ENCODE data around the gene MAN2C1.
"Not testable (repeated sequence)": the region's sequence is repeated elsewhere in the genome, so short reads cannot be mapped to it uniquely, and the experiment has no call there.

The MAN2C1 gene

GRCh38 chr15:75314552-75315290 lies 53.7 kb downstream of the MAN2C1 start:
- in situ Hi-C loops (cut with MboI; ENCODE audit: low sequenced_read_pairs) = no loop called here

DNA sequence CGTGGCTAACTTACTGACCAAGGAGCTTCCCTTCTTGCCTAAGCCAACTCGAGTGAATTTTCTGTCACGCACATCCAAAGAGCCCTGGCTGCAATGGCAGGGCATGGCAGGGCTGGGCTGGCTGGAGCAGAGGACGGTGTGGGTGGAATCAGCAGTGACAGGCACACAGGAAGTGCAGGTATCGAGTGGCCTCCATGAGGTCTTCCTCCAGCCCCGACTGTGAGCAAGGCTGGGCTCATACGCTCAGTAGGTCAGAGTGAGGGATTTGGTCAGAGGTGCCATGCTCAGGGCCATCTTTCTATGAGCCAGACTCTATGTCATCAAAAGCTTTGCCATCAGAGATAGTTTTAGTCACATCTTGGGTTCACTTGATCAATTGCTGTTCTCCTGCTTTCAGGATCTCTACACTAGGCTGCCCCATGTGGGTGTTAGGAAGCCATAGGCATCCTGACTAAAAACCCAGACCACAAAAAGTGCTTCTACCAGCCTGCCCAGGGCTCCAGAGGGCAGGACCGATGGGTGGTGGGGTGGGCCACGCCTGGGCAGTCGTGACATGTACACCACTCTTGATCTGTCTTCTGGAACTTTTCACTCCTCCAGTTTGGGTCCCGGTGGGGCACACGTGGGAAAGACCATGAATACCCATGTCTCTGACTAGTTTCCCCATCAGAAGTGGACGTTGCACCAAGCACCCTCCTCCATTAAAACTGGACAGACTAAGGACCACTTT lies 55.1 kb downstream of the MAN2C1 start:
- in situ Hi-C loops (cut with MboI; ENCODE audit: low sequenced_read_pairs) = no loop called here

GRCh38 chr15:75312548-75312947 lies 55.9 kb downstream of the MAN2C1 start:
- in situ Hi-C loops (cut with MboI; ENCODE audit: low sequenced_read_pairs) = not testable (repeated sequence)

- in situ Hi-C loops (cut with MboI; ENCODE audit: low sequenced_read_pairs) = no loop called here
These were observed 58.7 kb downstream of the MAN2C1 start for GRCh38 chr15:75309711-75310110.

- in situ Hi-C loops (cut with MboI; ENCODE audit: low sequenced_read_pairs) = no loop called here
These were observed 60.5 kb downstream of the MAN2C1 start for GRCh38 chr15:75307778-75308390.

DNA sequence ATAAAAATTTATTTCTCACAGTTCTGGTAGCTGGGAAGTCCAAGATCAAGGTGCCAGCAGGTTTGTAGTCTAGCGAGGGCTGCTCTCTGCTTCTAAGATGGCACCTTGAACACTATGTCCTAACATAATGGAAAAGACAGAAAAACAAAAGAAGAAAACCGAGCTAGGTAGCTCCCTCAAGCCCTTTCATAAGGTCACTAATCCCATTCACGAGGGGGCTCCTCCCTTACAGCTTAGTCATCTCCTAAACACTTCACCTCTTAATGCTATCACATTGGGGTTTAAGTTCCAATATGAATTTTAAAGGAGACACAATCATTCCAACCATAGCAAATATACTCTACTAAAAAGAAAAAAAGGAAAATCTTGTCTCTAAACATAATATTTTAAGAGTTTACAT lies 62.2 kb downstream of the MAN2C1 start:
- in situ Hi-C loops (cut with MboI; ENCODE audit: low sequenced_read_pairs) = no loop called here

Data from HL-60/S4 treated with phorbol 12-myristate 13-acetate at 8.2 ng/mL for 4 days and 3 days (cell line).